DMS153 treated with DMSO at 0.1 percent for 48 hours (cell line): Measurements from ENCODE around the gene UGT1A10.

Experiments used
- DNase-seq: peaks from one replicate; lab custom pipeline; 2025; ENCODE audit not compliant: unreplicated experiment; lab: John Stamatoyannopoulos, UW

The UGT1A10 gene

GRCh38 chr2:233801357-233802131 lies 165.3 kb downstream of the UGT1A10 start:
- no peak for DNase-seq

- no peak for DNase-seq
Measured at GRCh38 chr2:233802132-233802815, 166.0 kb downstream of the UGT1A10 start.

DNA sequence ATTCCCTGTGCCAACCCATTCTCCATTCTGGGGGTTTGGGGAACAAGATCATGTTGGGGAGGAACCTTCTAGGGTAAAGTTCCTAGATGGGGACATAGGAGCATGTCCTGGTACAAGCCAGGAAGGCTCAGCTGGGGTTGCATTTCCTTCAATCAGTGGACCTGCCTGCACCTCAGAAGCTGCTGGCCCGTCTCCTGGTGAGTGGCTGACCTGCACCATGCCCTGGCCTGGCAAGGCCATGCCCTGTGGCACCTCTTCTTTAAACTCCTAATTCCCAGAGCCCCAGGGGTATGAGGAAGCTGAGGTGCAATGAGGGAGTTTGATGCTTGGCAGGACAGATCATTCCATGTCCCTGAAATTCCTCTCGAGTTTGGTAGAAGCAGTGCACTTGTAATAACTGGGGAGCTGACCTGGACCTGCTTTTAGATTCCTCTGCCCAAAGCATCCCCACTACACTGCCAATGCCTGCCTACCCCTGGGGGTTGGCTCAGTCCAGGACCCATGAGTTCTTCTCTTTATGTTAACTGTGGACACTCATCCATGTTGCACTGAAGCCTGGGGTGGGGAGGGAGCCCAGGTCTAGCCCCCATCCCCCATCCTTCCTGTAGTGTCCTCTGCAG lies 167.2 kb downstream of the UGT1A10 start:
- no peak for DNase-seq

- no peak for DNase-seq
Measured at GRCh38 chr2:233803994-233804393, 167.7 kb downstream of the UGT1A10 start.

DNA sequence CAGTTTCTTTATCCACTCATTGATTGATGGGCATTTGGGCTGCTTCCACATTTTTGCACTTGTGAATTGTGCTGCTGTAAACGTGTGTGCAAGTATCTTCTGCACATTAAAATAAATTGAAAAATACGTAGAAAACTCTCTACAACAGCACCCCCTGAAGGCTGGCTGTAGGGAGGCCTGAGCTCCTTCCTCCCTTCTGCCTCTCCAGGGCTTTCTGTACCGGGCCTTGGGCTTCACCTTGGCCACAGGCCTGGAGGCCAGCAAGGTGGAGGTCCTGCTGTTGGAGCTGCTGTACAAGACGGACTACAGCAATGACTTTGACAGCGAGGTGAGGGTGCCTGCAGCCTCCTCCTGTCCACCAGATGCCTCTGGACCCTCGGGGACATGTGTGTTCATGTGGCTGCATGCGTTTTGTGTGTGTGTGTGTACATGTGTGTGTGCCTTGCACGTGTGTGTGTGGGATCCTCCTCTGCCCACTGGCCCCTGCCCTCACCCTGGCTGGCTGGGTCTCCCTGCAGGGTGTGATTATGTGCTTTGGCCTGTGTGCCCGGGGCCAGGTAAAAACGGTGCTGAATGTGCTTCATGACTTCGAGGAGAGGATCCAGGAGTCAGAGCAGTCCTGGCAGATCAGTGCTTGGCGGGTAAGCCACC lies 171.1 kb downstream of the UGT1A10 start:
- DNase-seq: no peak

- DNase-seq: no peak
Measured at GRCh38 chr2:233807966-233808935, 172.0 kb downstream of the UGT1A10 start.

- DNase-seq: no peak
Measured at GRCh38 chr2:233810385-233810784, 174.1 kb downstream of the UGT1A10 start.

DNA sequence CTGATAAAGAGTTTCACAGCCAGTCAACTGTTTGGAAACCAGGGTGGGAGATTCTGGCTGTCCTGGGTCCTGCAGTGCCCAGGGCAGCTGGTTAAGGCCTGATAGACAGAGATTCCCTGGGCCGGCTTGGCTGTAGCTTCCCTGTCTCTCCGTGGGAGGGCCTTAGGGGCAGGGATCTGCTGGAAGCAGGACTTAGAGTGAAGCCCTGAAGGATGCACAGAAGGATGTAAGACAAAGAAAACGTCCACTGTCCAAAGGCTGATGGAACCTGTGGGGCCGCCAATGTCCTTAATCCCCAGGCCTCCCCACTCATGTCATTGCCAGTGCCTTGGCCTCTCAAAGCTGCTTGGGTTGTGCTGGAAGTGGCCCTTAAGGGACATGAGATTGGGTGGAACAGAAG lies 174.8 kb downstream of the UGT1A10 start:
- DNase-seq: no peak

DNA sequence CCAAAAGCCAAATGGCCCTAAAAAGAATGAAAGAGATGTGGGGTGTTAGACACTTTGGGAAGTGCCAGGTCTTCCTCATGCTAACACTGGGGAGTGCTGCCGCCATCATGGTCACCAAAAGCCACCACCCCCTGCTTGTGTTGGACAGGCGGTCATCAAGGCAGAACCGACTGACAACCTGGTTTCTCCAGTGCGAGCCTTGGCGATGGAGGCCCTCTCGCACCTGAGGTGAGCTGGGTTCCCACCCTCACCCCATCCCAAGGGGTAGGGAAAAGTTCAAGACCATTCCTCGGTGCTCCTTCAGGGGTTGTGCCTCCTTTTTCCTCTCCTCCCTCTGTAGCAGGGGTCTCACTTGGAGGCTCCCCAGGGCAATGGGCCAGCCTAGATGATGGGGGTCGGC lies 175.5 kb downstream of the UGT1A10 start:
- no peak for DNase-seq

GRCh38 chr2:233813236-233814055 lies 177.2 kb downstream of the UGT1A10 start:
- DNase-seq: no peak

DNA sequence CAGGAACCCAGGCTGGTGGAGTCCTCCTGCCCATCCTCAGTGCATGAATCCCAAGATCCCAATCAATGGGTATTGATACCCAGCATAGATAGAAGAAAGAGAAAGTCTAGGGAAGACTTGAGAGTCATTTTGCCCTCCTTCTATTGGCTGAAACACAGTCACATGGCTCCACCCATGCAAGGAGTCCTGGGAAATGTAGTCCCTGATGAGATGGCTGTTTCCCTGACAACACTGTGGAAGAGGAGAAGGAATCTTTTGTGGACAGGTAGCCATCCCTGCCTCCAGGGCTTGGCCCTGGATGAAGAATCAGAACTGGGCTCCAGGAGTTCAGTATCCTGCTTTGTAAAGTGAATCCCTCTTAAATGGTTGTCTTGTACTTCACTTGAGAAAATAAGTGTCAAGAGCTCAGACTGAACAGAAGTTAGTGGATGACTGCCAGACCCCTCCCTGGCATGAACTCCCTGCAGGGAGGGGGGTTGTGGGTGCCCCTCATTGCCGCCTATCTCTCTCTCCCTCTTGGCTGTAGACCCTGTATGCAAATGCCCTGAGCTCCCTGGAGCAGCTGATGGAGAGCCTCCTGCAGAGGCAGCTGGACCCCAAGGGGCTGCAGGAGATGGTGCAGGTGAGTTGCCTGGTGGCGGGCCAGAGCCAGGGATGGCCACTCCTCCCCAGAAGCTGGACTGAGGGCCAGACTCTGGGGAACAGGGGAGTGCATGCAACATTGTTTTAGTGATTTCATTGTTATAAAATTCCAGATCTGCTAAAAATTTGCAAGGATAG lies 178.0 kb downstream of the UGT1A10 start:
- DNase-seq: no peak

DNA sequence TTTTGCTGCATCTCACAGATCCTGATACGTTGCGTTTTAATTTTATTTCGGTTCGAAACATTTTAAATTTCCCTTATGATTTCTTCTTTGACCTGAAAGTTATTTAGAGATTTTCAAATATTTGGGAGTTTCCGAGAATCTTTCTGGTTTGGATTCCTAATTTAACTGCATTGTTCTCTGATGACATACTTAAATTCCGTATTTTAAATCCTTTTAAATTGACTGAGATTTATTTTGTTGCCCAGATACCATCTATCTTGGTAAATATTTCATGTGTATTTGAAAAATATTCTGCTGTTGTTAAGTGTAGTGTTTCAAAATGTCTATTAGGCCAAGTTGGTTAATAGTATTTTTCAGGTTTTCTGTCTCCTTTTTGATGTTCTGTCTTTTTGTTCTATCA lies 179.6 kb downstream of the UGT1A10 start:
- no peak for DNase-seq

GRCh38 chr2:233816334-233816733 lies 180.1 kb downstream of the UGT1A10 start:
- DNase-seq: no peak

- DNase-seq: no peak
Measured at GRCh38 chr2:233816771-233817170, 180.5 kb downstream of the UGT1A10 start.

DNA sequence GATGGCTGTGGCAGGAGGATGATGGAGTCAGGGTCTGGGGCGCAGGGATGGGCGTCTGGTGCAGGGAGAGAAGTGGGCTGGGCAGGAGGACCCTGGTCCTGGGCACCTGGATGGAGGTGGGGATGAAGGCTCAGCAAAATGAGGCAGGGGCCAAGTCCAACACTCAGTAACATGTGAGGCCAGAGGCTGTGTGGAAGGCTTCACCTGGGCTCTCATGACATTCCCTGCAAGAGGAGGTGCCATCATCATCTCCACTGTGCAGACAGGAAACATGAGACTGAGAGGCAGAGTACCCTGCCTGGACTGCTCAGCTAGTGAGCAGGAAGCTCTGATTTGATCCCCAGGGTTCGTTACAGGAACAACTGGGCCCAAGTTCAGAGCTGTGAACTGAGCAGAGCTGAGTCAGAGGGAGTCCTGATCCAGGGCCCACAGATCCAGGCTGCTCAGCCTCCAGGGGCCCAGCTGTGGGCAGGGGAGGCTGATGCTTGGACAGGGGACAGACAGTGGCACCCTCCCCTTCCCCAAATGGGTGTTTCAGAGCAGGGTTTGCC lies 181.2 kb downstream of the UGT1A10 start:
- DNase-seq: no peak

- DNase-seq: no peak
Measured at GRCh38 chr2:233817995-233818638, 181.9 kb downstream of the UGT1A10 start.

- DNase-seq: no peak
Measured at GRCh38 chr2:233818639-233819621, 182.7 kb downstream of the UGT1A10 start.
